GM12878 (cell line): ENCODE measurements around the gene ITPRIPL1. TPM values are rescaled to one million over a fixed set of nuclear protein-coding genes. Genes with fewer than 3 reads are reported as not detected.

Source experiments
- ASH2L ChIP-seq: fragments of 300-600, 200-600 bp; sonication (generic); IDR thresholded peaks from 2 replicates; pipeline ENCODE4 v1.6.1; 2017; ENCODE audit warnings: low read depth, mild to moderate bottlenecking, borderline replicate concordance
- ATF7 ChIP-seq: fragments of 450-650 bp; IDR thresholded peaks from 2 replicates; pipeline ENCODE4 v1.6.1; 2016; ENCODE audit warnings: low read depth, mild to moderate bottlenecking
- BACH1 ChIP-seq: fragments of 450-650 bp; IDR thresholded peaks from 2 replicates; pipeline ENCODE4 v1.6.1; 2017; ENCODE audit warnings: mild to moderate bottlenecking, borderline replicate concordance
- CBFB ChIP-seq: IDR thresholded peaks from 2 replicates; pipeline ENCODE4 v1.6.1; 2016; ENCODE audit warnings: antibody characterized with exemption, low read depth
- CBX3 ChIP-seq: fragments of 200-600 bp; sonication (generic); IDR thresholded peaks from 2 replicates; pipeline ENCODE4 v1.6.1; 2016; ENCODE audit warnings: low read depth, borderline replicate concordance
- CREM ChIP-seq: IDR thresholded peaks from 2 replicates; pipeline ENCODE4 v1.6.1; 2014; ENCODE audit warnings: antibody characterized with exemption, low read depth
- EP300 ChIP-seq, 2 experiments: fragments of 150-350 bp in 1 of 2; IDR thresholded peaks; 2 replicates each; pipeline ENCODE4 v1.6.1; 2011 to 2012; ENCODE audit warnings: low read depth in 2 of 2, low read length in 2 of 2, borderline replicate concordance in 1 of 2, improper control_type of control experiment in 1 of 2, inconsistent platforms in 1 of 2; ENCODE audit not compliant: control insufficient read depth in 1 of 2
- IKZF2 ChIP-seq, 2 experiments: fragments of 450-650 bp; IDR thresholded peaks; 2 replicates each; pipeline ENCODE4 v1.6.1; 2017; ENCODE audit warnings: mild to moderate bottlenecking in 2 of 2, moderate library complexity in 2 of 2
- JUNB ChIP-seq: IDR thresholded peaks from 2 replicates; pipeline ENCODE4 v1.6.1; 2016; ENCODE audit warnings: antibody characterized with exemption, mild to moderate bottlenecking
- NFYA ChIP-seq: IDR thresholded peaks from 2 replicates; pipeline ENCODE4 v1.6.1; 2011; ENCODE audit warnings: low read depth, mild to moderate bottlenecking, low read length, improper control_type of control experiment, borderline replicate concordance
- NRF1 ChIP-seq: conservative IDR thresholded peaks from 2 replicates; pipeline ENCODE4 v1.6.1; 2011; ENCODE audit warnings: mild to moderate bottlenecking, low read depth, low read length, improper control_type of control experiment
- PML ChIP-seq: IDR thresholded peaks from 2 replicates; pipeline ENCODE4 v1.6.1; 2012; ENCODE audit warnings: low read length, inconsistent platforms
- SIX5 ChIP-seq: IDR thresholded peaks from 2 replicates; pipeline ENCODE4 v1.6.1; 2011; ENCODE audit warnings: mild to moderate bottlenecking, low read depth, low read length, moderate library complexity; ENCODE audit not compliant: severe bottlenecking
- YY1 ChIP-seq: IDR thresholded peaks from 2 replicates; pipeline ENCODE4 v1.6.1; 2011; ENCODE audit warnings: low read depth, mild to moderate bottlenecking, low read length
- ZNF207 ChIP-seq: fragments of 450-650 bp; IDR thresholded peaks from 2 replicates; pipeline ENCODE4 v1.6.1; 2014; ENCODE audit warnings: antibody characterized with exemption, mild to moderate bottlenecking, borderline replicate concordance
- ZNF24 ChIP-seq: fragments of 450-650 bp; IDR thresholded peaks from 2 replicates; pipeline ENCODE4 v1.6.1; 2017; ENCODE audit warnings: antibody characterized with exemption, mild to moderate bottlenecking
- polyA plus RNA-seq, 11 experiments: library from polyadenylated mRNA; depleted of rRNA in 4 of 11; unstranded in 6 of 11; stranded (reverse) in 5 of 11; fragments of >200 nt; fragmentation: Nextera tagmentation in 4 of 11; fragmentation: Illumina TruSeq in 1 of 11; extraction: Ambion mirVana in 4 of 11; extraction: Trizol in 1 of 11; gene quantifications; 1 replicate in 1 of 11; 2 replicates in 10 of 11; pipeline versions ENCODE4 v1.2.1 to v1.2.3, GENCODE V29; 2011 to 2016; ENCODE audit warnings: inconsistent platforms in 2 of 11, missing spikeins in 2 of 11, low read depth in 1 of 11
- total RNA-seq, 4 experiments: library from RNA; depleted of rRNA in 3 of 4; stranded (reverse); fragments of >200 nt in 3 of 4; fragmentation: Illumina TruSeq in 1 of 4; extraction: Trizol in 1 of 4; gene quantifications; 2 replicates each; pipeline versions ENCODE4 v1.2.1 to v1.2.3, GENCODE V29; 2013 to 2021
- TF ChIP-seq, protein P1 (sequence below): IDR thresholded peaks from 2 replicates; pipeline ENCODE4 v1.6.1; 2012; ENCODE audit warnings: mild to moderate bottlenecking, low read depth, low read length
- TF ChIP-seq, protein P2 (sequence below): fragments of 450-650 bp; IDR thresholded peaks from 2 replicates; pipeline ENCODE4 v1.6.1; 2017; ENCODE audit warnings: low read depth, mild to moderate bottlenecking, moderate library complexity
- TF ChIP-seq, protein P3 (sequence below): fragments of 450-650 bp; IDR thresholded peaks from 2 replicates; pipeline ENCODE4 v1.6.1; 2017; ENCODE audit warnings: borderline replicate concordance
- TF ChIP-seq, protein P4 (sequence below): fragments of 450-650 bp; formaldehyde crosslinking; IDR thresholded peaks from 2 replicates; pipeline ENCODE4 v1.4.0; 2022; ENCODE audit warnings: mild to moderate bottlenecking, moderate library complexity

The ITPRIPL1 gene
- total and polyA plus RNA-seq, 10 of the 15 experiments (the other 5 are each of a cell fraction or from before 2014, with no cell fraction given) = 4.9 to 28.7 (median 14.3) TPM

DNA sequence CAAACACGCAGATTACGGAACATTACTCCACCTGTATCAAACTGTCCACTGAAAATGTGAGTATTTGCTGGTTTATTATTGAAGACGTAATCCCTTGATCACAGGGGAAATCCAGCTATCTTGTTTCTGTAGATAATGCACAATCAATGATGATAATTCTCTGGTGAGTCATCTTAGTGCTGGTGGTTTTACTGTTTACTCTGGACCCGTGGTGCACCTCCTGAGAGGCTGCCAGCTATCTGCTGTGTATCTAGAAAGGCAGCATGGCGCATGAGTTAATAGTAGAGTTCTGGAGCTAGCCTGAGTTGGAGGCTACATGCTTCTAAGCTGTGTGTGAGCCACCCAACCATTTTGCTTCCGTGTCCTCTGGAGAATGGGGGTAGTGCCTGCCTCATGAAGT is 17.0 kb downstream of the ITPRIPL1 start (continued):
- no peak for TF ChIP-seq NRF1
- TF ChIP-seq, protein P1, sequence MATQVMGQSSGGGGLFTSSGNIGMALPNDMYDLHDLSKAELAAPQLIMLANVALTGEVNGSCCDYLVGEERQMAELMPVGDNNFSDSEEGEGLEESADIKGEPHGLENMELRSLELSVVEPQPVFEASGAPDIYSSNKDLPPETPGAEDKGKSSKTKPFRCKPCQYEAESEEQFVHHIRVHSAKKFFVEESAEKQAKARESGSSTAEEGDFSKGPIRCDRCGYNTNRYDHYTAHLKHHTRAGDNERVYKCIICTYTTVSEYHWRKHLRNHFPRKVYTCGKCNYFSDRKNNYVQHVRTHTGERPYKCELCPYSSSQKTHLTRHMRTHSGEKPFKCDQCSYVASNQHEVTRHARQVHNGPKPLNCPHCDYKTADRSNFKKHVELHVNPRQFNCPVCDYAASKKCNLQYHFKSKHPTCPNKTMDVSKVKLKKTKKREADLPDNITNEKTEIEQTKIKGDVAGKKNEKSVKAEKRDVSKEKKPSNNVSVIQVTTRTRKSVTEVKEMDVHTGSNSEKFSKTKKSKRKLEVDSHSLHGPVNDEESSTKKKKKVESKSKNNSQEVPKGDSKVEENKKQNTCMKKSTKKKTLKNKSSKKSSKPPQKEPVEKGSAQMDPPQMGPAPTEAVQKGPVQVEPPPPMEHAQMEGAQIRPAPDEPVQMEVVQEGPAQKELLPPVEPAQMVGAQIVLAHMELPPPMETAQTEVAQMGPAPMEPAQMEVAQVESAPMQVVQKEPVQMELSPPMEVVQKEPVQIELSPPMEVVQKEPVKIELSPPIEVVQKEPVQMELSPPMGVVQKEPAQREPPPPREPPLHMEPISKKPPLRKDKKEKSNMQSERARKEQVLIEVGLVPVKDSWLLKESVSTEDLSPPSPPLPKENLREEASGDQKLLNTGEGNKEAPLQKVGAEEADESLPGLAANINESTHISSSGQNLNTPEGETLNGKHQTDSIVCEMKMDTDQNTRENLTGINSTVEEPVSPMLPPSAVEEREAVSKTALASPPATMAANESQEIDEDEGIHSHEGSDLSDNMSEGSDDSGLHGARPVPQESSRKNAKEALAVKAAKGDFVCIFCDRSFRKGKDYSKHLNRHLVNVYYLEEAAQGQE = no peak
- TF ChIP-seq ASH2L = no peak
- TF ChIP-seq ZNF24 = no peak
- no peak for TF ChIP-seq SIX5
- TF ChIP-seq CREM = peak; percentile 13; the same call in 1 of the 2 replicates
- 0 out of 2 replicates have a peak, but pooled peaks have one; percentile 11 for TF ChIP-seq YY1
- TF ChIP-seq, protein P2, sequence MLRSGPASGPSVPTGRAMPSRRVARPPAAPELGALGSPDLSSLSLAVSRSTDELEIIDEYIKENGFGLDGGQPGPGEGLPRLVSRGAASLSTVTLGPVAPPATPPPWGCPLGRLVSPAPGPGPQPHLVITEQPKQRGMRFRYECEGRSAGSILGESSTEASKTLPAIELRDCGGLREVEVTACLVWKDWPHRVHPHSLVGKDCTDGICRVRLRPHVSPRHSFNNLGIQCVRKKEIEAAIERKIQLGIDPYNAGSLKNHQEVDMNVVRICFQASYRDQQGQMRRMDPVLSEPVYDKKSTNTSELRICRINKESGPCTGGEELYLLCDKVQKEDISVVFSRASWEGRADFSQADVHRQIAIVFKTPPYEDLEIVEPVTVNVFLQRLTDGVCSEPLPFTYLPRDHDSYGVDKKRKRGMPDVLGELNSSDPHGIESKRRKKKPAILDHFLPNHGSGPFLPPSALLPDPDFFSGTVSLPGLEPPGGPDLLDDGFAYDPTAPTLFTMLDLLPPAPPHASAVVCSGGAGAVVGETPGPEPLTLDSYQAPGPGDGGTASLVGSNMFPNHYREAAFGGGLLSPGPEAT = 0 out of 2 replicates have a peak, but pooled peaks have one; percentile 30
- TF ChIP-seq JUNB = peak; percentile 62
- TF ChIP-seq ZNF207 = no peak
- no peak for TF ChIP-seq CBX3
- TF ChIP-seq, protein P3, sequence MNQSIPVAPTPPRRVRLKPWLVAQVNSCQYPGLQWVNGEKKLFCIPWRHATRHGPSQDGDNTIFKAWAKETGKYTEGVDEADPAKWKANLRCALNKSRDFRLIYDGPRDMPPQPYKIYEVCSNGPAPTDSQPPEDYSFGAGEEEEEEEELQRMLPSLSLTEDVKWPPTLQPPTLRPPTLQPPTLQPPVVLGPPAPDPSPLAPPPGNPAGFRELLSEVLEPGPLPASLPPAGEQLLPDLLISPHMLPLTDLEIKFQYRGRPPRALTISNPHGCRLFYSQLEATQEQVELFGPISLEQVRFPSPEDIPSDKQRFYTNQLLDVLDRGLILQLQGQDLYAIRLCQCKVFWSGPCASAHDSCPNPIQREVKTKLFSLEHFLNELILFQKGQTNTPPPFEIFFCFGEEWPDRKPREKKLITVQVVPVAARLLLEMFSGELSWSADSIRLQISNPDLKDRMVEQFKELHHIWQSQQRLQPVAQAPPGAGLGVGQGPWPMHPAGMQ = no peak
- TF ChIP-seq, protein P4, sequence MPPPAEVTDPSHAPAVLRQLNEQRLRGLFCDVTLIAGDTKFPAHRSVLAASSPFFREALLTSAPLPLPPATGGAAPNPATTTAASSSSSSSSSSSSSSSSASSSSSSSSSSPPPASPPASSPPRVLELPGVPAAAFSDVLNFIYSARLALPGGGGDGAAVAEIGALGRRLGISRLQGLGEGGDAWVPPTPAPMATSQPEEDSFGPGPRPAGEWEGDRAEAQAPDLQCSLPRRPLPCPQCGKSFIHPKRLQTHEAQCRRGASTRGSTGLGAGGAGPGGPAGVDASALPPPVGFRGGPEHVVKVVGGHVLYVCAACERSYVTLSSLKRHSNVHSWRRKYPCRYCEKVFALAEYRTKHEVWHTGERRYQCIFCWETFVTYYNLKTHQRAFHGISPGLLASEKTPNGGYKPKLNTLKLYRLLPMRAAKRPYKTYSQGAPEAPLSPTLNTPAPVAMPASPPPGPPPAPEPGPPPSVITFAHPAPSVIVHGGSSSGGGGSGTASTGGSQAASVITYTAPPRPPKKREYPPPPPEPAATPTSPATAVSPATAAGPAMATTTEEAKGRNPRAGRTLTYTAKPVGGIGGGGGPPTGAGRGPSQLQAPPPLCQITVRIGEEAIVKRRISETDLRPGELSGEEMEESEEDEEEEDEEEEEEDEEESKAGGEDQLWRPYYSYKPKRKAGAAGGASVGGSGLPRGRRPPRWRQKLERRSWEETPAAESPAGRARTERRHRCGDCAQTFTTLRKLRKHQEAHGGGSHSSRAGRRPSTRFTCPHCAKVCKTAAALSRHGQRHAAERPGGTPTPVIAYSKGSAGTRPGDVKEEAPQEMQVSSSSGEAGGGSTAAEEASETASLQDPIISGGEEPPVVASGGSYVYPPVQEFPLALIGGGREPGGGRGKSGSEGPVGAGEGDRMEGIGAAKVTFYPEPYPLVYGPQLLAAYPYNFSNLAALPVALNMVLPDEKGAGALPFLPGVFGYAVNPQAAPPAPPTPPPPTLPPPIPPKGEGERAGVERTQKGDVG (CRISPR knock-in tag) = no peak
- 0 out of 4 replicates have a peak, but pooled peaks of 1 of the 2 experiments have one; percentile 5 for TF ChIP-seq IKZF2 (IDR thresholded peaks at IDR 0.05)
- TF ChIP-seq CBFB = no peak
- no peak for TF ChIP-seq EP300 (IDR thresholded peaks at IDR 0.05; ENCODE audit: borderline replicate concordance in 1 of 2, control insufficient read depth in 1 of 2, low read depth in 2 of 2, low read length in 2 of 2)
- peak; percentile 77 for TF ChIP-seq ATF7
- no peak for TF ChIP-seq BACH1
- TF ChIP-seq PML = no peak
- no peak for TF ChIP-seq NFYA
